BE2C (cell line): ENCODE measurements around the gene AKT3.

ENCODE experiments used
- DNase-seq: peaks from one replicate; pipeline ENCODE4 v3.0.0-alpha.2; 2020
- H3K27me3 ChIP-seq: fragments of 250-450 bp; sonication (Bioruptor Pico); 2 replicates; pipeline ENCODE4 v1.5.1; 2020; ENCODE audit warnings: mild to moderate bottlenecking
- H3K36me3 ChIP-seq: fragments of 250-450 bp; sonication (Bioruptor Pico); 2 replicates; pipeline ENCODE4 v1.5.1; 2020; ENCODE audit warnings: mild to moderate bottlenecking
- H3K4me1 ChIP-seq: fragments of 250-450 bp; sonication (Bioruptor Pico); 2 replicates; pipeline ENCODE4 v1.5.1; 2020
- H3K4me3 ChIP-seq: 2 replicates; pipeline ENCODE4 v1.5.1; 2011; ENCODE audit warnings: low read depth, low read length
- H3K9me3 ChIP-seq: fragments of 250-450 bp; sonication (Bioruptor Pico); 2 replicates; pipeline ENCODE4 v1.5.1; 2020
- CTCF ChIP-seq: IDR thresholded peaks from 2 replicates; pipeline ENCODE4 v1.5.1; 2012; ENCODE audit warnings: mild to moderate bottlenecking, low read depth, low read length

Gene AKT3

GRCh38 chr1:243765676-243766075, 84.4 kb downstream of the AKT3 start:
- no peaks in the 10 kb centered on the region for H3K36me3 ChIP-seq
- H3K9me3 ChIP-seq = no peaks in the 10 kb centered on the region
- DNase-seq = no peak
- H3K4me1 ChIP-seq = no peaks in the 10 kb centered on the region; the same call in 1 of the 2 replicates
- H3K4me3 ChIP-seq = no peak overlapping the region
- no peaks in the 10 kb centered on the region for H3K27me3 ChIP-seq
- no peak for TF ChIP-seq CTCF

DNA sequence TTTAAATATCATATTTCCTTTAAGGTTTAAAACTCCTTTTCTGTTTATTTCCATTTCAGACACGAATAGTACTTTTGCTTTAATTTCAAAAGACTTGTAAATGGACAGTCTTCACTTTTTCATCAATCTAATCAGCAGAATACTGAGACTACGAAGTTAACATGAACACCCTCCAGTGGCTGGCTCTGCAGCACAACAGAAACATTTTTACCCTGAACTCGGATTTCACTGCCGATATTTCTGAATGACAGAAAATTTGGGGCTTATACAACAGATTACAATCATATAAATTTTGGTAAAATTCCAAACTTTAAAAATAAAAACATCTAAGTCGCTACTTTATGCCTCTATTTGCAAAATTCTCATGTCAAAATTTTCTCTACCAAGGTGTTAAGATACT, 86.2 kb downstream of the AKT3 start:
- Histone ChIP-seq H3K27me3 (no peaks in the 10 kb centered on the region), H3K4me1 (no peaks in the 10 kb centered on the region; the same call in 1 of the 2 replicates), H3K9me3 (no peaks in the 10 kb centered on the region), H3K36me3 (no peaks in the 10 kb centered on the region), H3K4me3 (no peak overlapping the region)
- no peak for DNase-seq
- TF ChIP-seq CTCF = peak; percentile 23; the same call in 1 of the 2 replicates

DNA sequence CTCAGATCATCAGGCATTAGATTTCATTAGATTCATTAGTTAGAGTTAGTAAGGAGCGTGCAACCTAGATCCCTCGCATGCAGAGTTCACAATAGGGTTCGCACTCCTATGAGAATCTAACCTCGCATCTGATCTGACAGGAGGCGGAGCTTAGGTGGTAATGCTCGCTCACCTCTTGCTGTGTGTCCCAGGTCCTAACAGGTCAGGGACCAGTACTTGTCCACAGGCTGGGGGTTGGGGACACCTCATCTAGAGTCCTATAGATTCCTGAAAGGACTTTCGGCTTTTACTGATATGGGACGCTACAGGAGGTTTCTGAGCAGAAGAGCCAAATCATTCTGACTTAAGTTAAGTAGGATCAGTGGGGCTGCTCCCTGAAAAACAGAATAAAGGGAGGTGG, 91.4 kb downstream of the AKT3 start:
- Histone ChIP-seq H3K4me1 (no peaks in the 10 kb centered on the region; the same call in 1 of the 2 replicates), H3K9me3 (no peaks in the 10 kb centered on the region), H3K36me3 (no peaks in the 10 kb centered on the region), H3K4me3 (no peak overlapping the region), H3K27me3 (no peaks in the 10 kb centered on the region)
- no peak for TF ChIP-seq CTCF
- DNase-seq = no peak

DNA sequence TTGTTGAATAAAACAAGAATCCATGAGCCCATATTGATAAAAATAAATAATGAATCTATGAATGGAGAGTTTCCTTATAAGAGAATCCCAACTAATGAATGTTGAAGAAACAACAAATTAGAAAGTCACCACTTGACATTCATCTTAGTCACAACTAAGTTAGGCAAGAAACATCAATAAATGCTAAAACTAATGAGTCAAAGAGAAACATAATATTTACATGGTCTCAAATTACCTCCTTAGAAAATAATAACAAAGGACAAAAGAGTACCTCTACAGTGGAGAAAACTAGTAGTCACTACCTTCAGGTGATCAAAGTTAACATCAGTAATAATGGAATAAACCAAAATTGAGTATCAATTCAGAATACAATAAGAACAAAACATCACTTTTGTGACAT, 93.5 kb downstream of the AKT3 start:
- H3K9me3 ChIP-seq = no peaks in the 10 kb centered on the region
- no peaks in the 10 kb centered on the region for H3K27me3 ChIP-seq
- no peak overlapping the region for H3K4me3 ChIP-seq
- DNase-seq = no peak
- no peak for TF ChIP-seq CTCF
- no peaks in the 10 kb centered on the region for H3K4me1 ChIP-seq
- no peaks in the 10 kb centered on the region for H3K36me3 ChIP-seq

DNA sequence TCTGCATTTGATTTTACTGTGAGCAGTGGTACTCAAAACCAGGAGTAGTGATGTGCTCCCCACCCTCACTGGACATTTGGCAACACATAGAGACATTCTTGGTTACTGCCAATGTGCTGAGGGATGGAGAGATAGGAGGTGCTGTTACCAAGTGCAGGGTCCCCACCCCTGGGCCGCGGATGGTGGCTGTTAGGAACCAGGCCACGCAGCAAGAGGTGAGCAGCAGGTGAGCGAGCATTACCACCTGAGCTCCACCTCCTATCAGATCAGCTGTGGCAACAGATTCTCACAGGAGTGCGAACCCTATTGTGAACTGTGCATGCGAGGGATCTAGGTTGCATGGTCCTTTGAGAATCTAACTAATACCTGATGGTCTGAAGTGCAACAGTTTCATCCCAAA, 95.7 kb downstream of the AKT3 start:
- no peaks in the 10 kb centered on the region for H3K27me3 ChIP-seq
- no peaks in the 10 kb centered on the region for H3K4me1 ChIP-seq

GRCh38 chr1:243751506-243751905, 98.5 kb downstream of the AKT3 start:
- Histone ChIP-seq H3K9me3 (no peaks in the 10 kb centered on the region), H3K4me1 (no peaks in the 10 kb centered on the region), H3K36me3 (no peaks in the 10 kb centered on the region), H3K4me3 (no peak overlapping the region), H3K27me3 (no peaks in the 10 kb centered on the region)
- no peak for DNase-seq
- TF ChIP-seq CTCF = no peak

More for the DNA sequence above, 95.7 kb downstream of the AKT3 start:
- Histone ChIP-seq H3K4me3 (no peak overlapping the region), H3K36me3 (no peaks in the 10 kb centered on the region), H3K9me3 (no peaks in the 10 kb centered on the region)
- TF ChIP-seq CTCF = no peak
- no peak for DNase-seq
